ENCODE measurements around the gene HYPK.
"Not testable (repeated sequence)": the region's sequence is repeated elsewhere in the genome, so short reads cannot be mapped to it uniquely, and the experiment has no call there.

Gene HYPK

GRCh38 chr15:43795197-43795596, 5.2 kb upstream of the HYPK start:
- no peak for DNase-seq (ENCODE audit: low read depth, low spot score)

- no peak for DNase-seq (ENCODE audit: low read depth, low spot score)
Observed at GRCh38 chr15:43795997-43796396, 4.4 kb upstream of the HYPK start.

- DNase-seq (ENCODE audit: low read depth, low spot score): no peak
Observed at GRCh38 chr15:43796566-43796965, 3.8 kb upstream of the HYPK start.

GRCh38 chr15:43799209-43799944, 1.0 kb upstream of the HYPK start:
- DNase-seq (ENCODE audit: low read depth, low spot score): no peak

- no peak for DNase-seq (ENCODE audit: low read depth, low spot score)
Observed at GRCh38 chr15:43799945-43800285, 484 bp upstream of the HYPK start, which contains the start of gene SERINC4. Gene SERINC4 (minus strand): TSS chr15:43800220. CDS start chr15:43799986, 234 bp downstream.

GRCh38 chr15:43802676-43803075, 2.3 kb downstream of the HYPK start:
- DNase-seq (ENCODE audit: low read depth, low spot score): not testable (repeated sequence)

- no peak for DNase-seq (ENCODE audit: low read depth, low spot score)
Observed at GRCh38 chr15:43808435-43808950, 8.1 kb downstream of the HYPK start.

- DNase-seq (ENCODE audit: low read depth, low spot score): no peak
Observed at GRCh38 chr15:43808960-43809678, 8.7 kb downstream of the HYPK start.

GRCh38 chr15:43815064-43815463, 14.7 kb downstream of the HYPK start:
- not testable (repeated sequence) for DNase-seq (ENCODE audit: low read depth, low spot score)

GRCh38 chr15:43821505-43821904, 21.1 kb downstream of the HYPK start:
- no peak for DNase-seq (ENCODE audit: low read depth, low spot score)

- DNase-seq (ENCODE audit: low read depth, low spot score): peak; percentile 95
Observed at GRCh38 chr15:43824302-43825246, 24.2 kb downstream of the HYPK start, which contains the start of gene MFAP1. Gene MFAP1 (minus strand): TSS chr15:43824690. CDS start chr15:43824569, 121 bp downstream.

- DNase-seq (ENCODE audit: low read depth, low spot score): not testable (repeated sequence)
Observed at GRCh38 chr15:43825305-43825704, 24.9 kb downstream of the HYPK start.

GRCh38 chr15:43826029-43826507, 25.7 kb downstream of the HYPK start:
- DNase-seq (ENCODE audit: low read depth, low spot score): no peak

GRCh38 chr15:43826508-43827341, 26.3 kb downstream of the HYPK start, which contains the start of gene WDR76:
Gene WDR76 (plus strand): TSS chr15:43827002. CDS start chr15:43827033, 31 bp downstream.
- DNase-seq (ENCODE audit: low read depth, low spot score): peak; percentile 67

GRCh38 chr15:43828061-43828657, 27.8 kb downstream of the HYPK start:
- no peak for DNase-seq (ENCODE audit: low read depth, low spot score)

GRCh38 chr15:43829951-43830540, 29.6 kb downstream of the HYPK start:
- DNase-seq (ENCODE audit: low read depth, low spot score): not testable (repeated sequence)

- DNase-seq (ENCODE audit: low read depth, low spot score): not testable (repeated sequence)
Observed at GRCh38 chr15:43830691-43831275, 30.4 kb downstream of the HYPK start.

- DNase-seq (ENCODE audit: low read depth, low spot score): not testable (repeated sequence)
Observed at GRCh38 chr15:43831519-43832052, 31.2 kb downstream of the HYPK start.

- not testable (repeated sequence) for DNase-seq (ENCODE audit: low read depth, low spot score)
Observed at GRCh38 chr15:43832485-43832884, 32.1 kb downstream of the HYPK start.

Data from iPS DF 19.7 (cell line).